Lower leg skin (tissue), 4 donors: ENCODE results near the gene IFT27. TPM values are rescaled to one million over a fixed set of nuclear protein-coding genes. Genes with fewer than 3 reads are reported as not detected.

Source experiments
- DNase-seq, 2 donors: peaks; one replicate each; pipeline ENCODE4 v3.0.0-alpha.2; 2019; ENCODE audit warnings: low spot score in 2 of 2
- H3K4me3 ChIP-seq: fragments of 200-600 bp; sonication (generic); 2 replicates; pipeline ENCODE4 v1.5.1; 2017; ENCODE audit warnings: mild to moderate bottlenecking, low read depth; ENCODE audit not compliant: poor library complexity, severe bottlenecking
- CTCF ChIP-seq, 3 donors: fragments of 450-650 bp; IDR thresholded peaks; one replicate each; pipeline ENCODE4 v1.5.1; 2016; ENCODE audit warnings: antibody characterized with exemption in 3 of 3, mild to moderate bottlenecking in 3 of 3, moderate library complexity in 2 of 3
- POLR2A ChIP-seq, 2 donors: fragments of 450-650 bp; IDR thresholded peaks; one replicate each; pipeline ENCODE4 v1.6.1; 2016 to 2017; ENCODE audit warnings: antibody characterized with exemption in 2 of 2, mild to moderate bottlenecking in 1 of 2, moderate library complexity in 1 of 2
- WGBS, 2 donors: methylation state at CpG; one replicate each; pipeline ENCODE4 v1.1.5; 2018; 5-methylcytosine and 5-hydroxymethylcytosine counted together
- intact Hi-C: fragments of 100-400 bp; cut with DNase I; formaldehyde crosslinking; loops from one replicate; pipeline ENCODE4 v1.15.0; 2023; ENCODE audit warnings: low total_unique reads
- total RNA-seq, 4 donors: library from RNA; depleted of rRNA; stranded (reverse); fragments of >200 nt; gene quantifications; one replicate each; pipeline ENCODE4 v1.1.0, GENCODE V29; 2016

IFT27 gene
- total RNA-seq, 4 donors from 2014 or later: 4.3 to 9.3 (median 8.7) TPM

GRCh38 chr22:36740716-36741115 lies 35.2 kb downstream of the IFT27 start:
- H3K4me3 ChIP-seq: no peak overlapping the region
- intact Hi-C loops: no loop called here
- TF ChIP-seq CTCF (IDR thresholded peaks at IDR 0.05) (no peak), POLR2A (IDR thresholded peaks at IDR 0.05) (no peak)
- peak in 1 of 2 donors; percentile 36 for DNase-seq
- 83% methylated on average over 4 of the region's 4 CpGs for whole genome bisulfite sequencing, 2 donors

GRCh38 chr22:36739185-36739584 lies 36.7 kb downstream of the IFT27 start:
- intact Hi-C loops: no loop called here
- peak in 1 of 2 donors; percentile 46 for DNase-seq
- TF ChIP-seq CTCF (IDR thresholded peaks at IDR 0.05) (no peak), POLR2A (IDR thresholded peaks at IDR 0.05) (no peak)
- no peak overlapping the region for H3K4me3 ChIP-seq
- WGBS, 2 donors: 94% methylated on average over 1 of the region's 1 CpG; no CpG with 5 or more reads in 1 of the 2 donors

- intact Hi-C loops: no loop called here
- no peak overlapping the region for H3K4me3 ChIP-seq
- WGBS, 2 donors: 68 to 81% methylated on average over 6 of the region's 6 CpGs
- DNase-seq: peak in 1 of 2 donors; percentile 54
- TF ChIP-seq CTCF (IDR thresholded peaks at IDR 0.05) (no peak), POLR2A (IDR thresholded peaks at IDR 0.05) (no peak)
These were observed 37.4 kb downstream of the IFT27 start for GRCh38 chr22:36738416-36739020.

- peak; percentile 36 to 88 for DNase-seq
- TF ChIP-seq CTCF (IDR thresholded peaks at IDR 0.05) (no peak), POLR2A (IDR thresholded peaks at IDR 0.05) (no peak)
- H3K4me3 ChIP-seq: no peak overlapping the region
- intact Hi-C loops: no loop called here
- 18 to 35% methylated on average over 6 of the region's 6 CpGs for WGBS, 2 donors
These were observed 38.1 kb downstream of the IFT27 start for GRCh38 chr22:36737776-36738175.

GRCh38 chr22:36736701-36737320 lies 39.1 kb downstream of the IFT27 start:
- no peak for TF ChIP-seq CTCF (IDR thresholded peaks at IDR 0.05)
- TF ChIP-seq POLR2A (IDR thresholded peaks at IDR 0.05): no peak
- H3K4me3 ChIP-seq: no peak overlapping the region
- 61 to 68% methylated on average over 10 of the region's 10 CpGs for WGBS, 2 donors
- intact Hi-C loops: no loop called here
- DNase-seq: peak in 1 of 2 donors; percentile 54
